DND-41 (cell line): Measurements from ENCODE around the gene PYGO2.
A peak's percentile ranks its signal among the peaks of the same experiment; 100 is the strongest.

Experiments
- CTCF ChIP-seq: IDR thresholded peaks from 2 replicates; pipeline ENCODE4 v1.5.1; 2012; ENCODE audit warnings: borderline replicate concordance, low read length, moderate library complexity, mild to moderate bottlenecking; ENCODE audit not compliant: poor library complexity, severe bottlenecking; ENCODE audit errors: extremely low read depth
- EZH2 ChIP-seq: IDR thresholded peaks from 3 replicates; pipeline ENCODE4 v1.6.1; 2012; ENCODE audit warnings: borderline replicate concordance, low read depth, mild to moderate bottlenecking, moderate library complexity, low read length, inconsistent platforms; ENCODE audit not compliant: severe bottlenecking

DNA sequence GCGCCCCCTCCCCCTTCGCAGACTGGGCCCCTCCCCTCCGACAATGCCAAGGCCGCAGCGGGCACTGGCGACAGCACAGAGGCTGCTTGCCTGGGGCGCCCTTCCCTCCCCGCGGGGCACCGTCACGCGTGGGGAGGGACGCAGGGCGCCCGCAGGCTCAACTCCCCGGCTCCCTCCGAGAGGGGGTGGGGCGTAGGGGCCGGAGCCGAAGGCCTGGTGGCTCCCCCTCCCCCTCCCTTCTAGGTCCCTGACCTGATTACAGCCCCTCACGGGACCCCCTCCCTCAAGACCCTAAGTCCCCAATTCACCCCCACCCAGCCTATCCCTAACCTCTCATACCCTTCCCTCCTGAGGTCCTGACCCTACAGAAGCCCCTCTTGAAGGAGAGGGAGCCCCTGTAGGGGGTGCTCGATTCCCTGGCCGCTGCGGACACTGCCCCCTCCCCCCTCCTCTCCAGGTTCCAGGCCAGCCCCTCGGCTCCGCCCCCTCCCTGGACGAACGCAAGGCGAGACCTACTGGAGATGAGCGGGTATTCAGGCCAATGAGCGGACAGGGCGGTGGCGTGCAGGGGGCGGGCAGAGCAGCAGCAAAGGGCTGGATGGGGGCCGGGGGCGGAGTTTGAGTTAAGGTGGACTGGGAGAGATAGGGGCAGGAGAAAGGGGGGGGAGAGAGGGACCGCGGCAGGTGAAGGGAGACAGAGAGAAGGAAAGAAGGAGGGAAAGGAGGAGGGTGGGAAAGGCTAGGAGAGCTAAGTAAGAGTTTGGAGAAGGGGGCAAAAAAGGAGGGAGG lies 40.3 kb upstream of the PYGO2 start:
- TF ChIP-seq CTCF (no peak), EZH2 (peak; percentile 37)
